GM19035 (cell line): ENCODE measurements around the gene ZNF75A.
A peak's percentile ranks its signal among the peaks of the same experiment; 100 is the strongest.
"Not testable (repeated sequence)": the region's sequence is repeated elsewhere in the genome, so short reads cannot be mapped to it uniquely, and the experiment has no call there.

ENCODE experiments used
- ATAC-seq: cut with Tn5 transposase; IDR thresholded peaks from one replicate; pipeline ENCODE4 v1.9.1; 2021; ENCODE audit not compliant: unreplicated experiment

Gene ZNF75A

DNA sequence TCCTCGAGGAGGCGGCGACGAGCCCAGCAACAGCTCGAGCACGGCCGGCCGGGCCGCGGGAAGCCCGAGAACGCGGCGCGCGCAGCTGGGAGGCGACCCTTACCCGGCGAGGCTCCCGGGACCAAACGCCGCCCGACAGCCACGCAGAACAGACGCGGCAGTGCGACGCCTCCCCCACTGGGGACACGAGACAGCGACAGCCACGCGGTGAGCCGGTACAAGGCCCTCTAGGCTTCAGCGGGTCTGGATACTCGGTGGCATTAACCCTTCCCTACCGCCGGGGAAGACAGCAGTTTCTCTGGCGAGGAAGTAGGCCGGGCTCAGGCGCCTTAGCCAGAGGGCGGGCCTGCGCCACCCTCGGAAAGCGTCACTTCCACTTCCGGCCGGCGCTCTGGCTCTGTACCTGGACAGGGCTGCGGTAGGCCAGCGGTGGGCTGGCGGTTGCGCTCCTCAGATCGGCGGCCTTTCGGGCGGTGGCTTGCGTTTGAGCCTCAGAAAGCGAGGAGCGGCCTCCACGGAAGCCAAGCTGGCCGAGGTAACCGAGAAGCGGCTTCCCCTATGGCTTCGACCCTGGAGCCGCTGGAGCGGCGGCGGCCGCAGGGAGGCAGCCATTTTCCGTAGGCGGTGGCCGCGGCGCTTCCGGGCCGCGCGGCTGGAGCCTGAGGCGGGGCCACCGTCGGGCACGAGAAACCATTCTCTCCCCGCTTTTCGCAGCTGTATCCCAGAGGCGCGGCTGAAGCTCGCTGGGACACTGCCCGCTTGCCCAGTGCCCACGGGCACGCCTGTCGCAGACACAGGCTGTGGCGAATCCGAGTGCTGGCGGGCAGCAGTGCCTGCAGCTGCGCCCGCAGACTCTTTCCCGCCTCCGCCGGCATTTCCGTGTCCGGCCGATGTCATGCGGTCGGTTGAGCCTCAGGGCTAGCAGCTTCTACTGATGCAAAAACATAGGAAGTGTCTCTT is at the start of gene ZNF75A, which contains the start of gene TIGD7:
Gene ZNF75A (plus strand): TSS at position 389 of the 960 bp plus-strand sequence. CDS start 2,932 bp downstream, outside the sequence.
Gene TIGD7 (minus strand): TSS at position 322 of the 960 bp plus-strand sequence. CDS start 4,816 bp downstream, outside the sequence.
- peak; percentile 97 for ATAC-seq

DNA sequence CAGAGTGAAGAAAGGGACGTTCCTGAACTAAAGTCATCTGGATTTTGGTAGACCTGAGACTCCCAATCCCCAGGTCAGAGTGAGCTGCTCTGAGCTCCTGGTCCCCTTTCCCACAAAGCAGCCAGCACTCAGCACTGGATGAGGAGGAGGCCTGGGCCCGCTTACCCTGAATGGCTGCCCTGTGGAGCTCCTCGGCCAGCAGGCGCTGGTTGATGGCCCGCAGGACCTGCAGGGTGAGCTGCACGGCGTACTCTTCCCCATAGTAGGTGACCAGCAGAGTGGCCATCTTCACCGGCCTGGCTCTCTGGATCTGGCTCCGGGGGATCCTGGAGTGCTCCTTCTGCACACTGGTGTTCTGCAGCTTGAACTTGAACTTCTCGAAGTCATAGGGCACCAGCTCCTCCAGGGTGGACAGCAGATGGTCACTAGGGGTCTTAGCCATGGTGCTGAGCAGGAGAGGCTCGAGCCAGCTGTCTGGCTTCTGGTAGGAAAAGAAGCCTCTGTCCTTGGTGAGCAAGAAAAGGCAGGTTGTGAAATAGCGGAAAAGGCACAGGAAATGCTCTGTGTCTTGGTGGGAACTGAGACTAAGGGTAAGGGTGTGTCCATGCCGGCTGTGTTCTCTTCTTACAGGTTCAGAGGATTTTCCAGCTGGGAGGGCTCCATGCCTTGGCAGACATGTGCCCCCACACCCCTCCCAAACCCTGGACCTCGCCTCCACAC is 49.0 kb upstream of the ZNF75A start, which contains the start of gene MEFV:
Gene MEFV (minus strand): TSS at position 488 of the 720 bp plus-strand sequence. CDS start 46 bp downstream, at position 442.
- ATAC-seq, result no peak

DNA sequence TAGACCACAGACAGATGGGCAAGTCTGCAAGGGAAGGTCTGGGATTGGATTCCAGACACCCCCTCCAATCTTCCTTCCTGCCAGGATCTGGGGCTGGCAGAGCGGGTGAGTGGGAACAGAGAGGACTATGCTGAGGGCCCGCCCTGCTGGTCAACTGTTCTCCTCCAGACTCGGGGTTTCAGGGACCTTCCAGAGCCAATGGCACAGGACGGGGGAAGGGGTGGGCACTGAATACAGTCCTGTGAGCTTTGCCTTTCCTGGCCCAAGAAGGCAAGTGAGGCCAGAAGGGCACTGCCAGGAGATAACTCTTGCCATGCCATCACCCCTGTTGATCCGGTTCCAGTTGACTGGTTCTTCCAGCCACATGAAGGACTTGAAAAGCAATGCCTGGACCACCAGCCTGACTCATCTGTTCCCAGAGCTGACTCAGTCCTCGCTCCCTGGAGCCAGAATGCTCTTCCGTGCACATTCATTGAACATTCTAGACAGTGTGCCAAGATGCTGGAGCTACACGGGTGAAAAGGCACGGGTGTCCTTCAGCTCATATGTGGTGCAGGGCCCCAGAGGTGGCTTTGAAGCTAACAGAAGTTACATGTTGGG is 48.3 kb upstream of the ZNF75A start:
- ATAC-seq, result no peak

GRCh38 chr16:3259836-3260235 is 45.5 kb upstream of the ZNF75A start:
- no peak for ATAC-seq

DNA sequence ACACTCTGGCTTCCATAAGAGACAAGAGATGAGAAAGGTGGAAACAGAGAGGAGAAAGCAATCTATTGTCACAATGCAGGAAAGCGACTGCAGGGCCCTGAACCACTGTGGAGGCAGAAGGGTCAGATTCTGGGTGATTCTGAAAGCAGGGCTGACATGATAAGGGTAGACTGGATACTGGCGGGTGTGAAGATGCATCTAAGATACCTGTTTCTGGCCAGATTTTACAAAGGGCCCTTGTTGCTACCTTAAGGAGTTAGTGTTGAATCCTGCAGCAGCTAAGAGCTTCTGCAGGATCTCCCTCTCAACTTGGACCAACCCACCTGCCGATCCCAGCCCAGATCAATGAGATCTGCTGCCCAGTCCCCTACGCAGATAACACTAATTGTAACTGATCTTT is 42.8 kb upstream of the ZNF75A start:
- ATAC-seq, result no peak

DNA sequence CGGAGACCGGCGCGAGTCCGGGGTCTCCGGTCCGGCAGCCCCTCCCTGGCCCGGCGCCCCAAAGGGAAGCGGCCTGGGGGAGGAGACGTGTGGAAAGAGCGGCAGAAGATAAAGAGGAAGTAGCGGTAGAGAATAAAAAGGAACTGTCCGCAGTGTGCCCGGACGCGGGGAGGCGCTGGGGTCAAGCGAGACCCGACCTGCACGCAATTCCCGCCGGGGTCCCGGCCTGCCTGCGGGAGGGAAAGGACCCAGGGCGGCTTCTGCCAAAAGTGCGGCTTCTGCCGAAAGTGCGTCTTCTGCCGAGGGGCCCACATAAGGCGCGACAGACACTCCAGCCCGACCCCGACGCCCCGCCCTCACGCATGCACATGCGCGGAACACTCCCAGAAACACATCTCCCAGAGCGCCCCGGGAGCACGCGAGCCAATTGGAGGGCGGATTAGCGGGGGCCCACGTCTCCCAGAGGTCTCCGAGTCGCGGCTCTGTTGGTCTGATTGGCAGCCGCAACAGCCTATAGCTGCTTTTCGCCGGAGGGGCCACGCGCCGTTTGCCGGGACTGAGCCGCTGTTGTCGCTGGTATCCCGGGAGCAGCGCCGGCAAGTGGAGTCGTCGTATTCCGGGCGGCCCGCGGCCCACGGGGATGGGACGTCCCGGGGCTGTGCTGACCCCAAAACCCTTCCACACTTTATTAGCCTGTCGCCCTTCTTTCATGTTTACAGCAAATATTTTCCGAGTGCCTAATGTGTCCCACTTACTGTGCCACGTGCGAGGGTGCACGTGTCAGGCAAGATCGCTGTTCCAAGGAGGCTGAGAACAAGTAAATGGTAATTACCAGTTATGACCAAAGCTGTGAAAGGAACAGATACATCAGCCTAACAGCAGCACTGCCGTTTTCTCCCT is 40.9 kb upstream of the ZNF75A start:
- ATAC-seq, result peak; percentile 88

GRCh38 chr16:3266873-3267537 is 38.3 kb upstream of the ZNF75A start:
- no peak for ATAC-seq

- ATAC-seq, result no peak
These were observed 37.0 kb upstream of the ZNF75A start for GRCh38 chr16:3268294-3268693.

DNA sequence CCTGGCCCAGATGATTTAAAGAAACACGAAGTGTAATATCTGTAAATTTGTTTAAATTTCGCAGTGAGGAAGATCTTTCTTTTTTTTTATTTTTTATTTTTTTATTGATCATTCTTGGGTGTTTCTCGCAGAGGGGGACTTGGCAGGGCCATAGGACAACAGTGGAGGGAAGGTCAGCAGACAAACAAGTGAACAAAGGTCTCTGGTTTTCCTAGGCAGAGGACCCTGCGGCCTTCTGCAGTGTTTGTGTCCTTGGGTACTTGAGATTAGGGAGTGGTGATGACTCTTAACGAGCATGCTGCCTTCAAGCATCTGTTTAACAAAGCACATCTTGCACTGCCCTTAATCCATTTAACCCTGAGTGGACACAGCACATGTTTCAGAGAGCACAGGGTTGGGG is 34.6 kb upstream of the ZNF75A start:
- ATAC-seq, result not testable (repeated sequence)

DNA sequence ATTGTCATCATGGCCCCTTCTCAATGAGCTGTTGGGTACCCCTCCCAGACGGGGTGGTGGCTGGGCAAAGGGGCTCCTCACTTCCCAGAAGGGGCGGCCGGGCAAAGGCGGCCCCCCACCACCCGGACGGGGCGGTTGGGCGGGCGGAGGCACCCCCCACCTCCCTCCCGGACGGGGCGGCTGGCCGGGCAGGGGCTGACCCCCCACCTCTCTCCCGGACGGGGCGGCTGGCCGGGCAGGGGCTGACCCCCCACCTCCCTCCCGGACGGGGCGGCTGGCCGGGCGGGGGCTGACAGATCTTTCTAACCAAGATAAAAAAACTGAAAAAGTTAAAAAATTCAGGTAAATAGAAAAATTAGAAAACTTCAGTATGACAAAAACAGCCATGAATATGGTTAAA is 34.0 kb upstream of the ZNF75A start:
- ATAC-seq, result not testable (repeated sequence)

DNA sequence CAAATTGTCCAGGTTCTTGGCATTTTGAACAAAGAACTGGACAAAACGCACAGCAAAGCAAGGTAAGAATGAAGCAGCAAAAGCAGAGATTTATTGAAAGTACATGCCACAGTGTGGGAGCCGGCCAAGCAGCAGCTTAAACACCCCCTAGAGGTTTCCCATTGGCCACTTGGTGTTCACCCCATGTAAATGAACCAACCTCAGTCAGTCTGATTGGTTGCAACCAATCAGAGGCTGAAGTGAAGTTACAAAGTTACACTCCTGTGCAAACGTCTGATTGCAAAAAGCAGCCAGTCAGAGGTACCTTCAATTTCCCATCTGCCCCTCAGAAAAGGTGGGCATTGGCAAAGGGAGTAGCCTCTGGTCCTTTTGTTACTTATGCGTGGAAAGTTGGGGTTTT is 30.8 kb upstream of the ZNF75A start:
- no peak for ATAC-seq

DNA sequence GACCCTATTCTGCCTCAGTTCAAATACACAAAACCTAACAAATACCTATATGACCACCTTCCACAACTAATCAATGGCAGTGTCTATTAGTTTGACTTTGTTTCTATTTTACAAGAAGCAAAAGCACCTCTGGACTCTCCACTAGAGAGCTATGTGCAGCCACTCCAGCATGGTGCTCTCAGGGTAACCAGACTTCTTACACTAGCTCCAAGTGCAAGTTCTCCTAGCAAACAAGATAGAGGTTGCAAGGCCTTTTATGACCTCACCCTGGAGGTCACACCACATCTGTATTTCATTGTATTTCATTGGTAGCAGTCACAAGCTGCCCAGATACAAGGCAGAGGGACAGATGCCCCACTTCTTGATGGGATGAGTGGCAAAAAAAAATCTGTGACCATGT is 30.4 kb upstream of the ZNF75A start:
- no peak for ATAC-seq

GRCh38 chr16:3276679-3277078 is 28.6 kb upstream of the ZNF75A start:
- ATAC-seq, result no peak

DNA sequence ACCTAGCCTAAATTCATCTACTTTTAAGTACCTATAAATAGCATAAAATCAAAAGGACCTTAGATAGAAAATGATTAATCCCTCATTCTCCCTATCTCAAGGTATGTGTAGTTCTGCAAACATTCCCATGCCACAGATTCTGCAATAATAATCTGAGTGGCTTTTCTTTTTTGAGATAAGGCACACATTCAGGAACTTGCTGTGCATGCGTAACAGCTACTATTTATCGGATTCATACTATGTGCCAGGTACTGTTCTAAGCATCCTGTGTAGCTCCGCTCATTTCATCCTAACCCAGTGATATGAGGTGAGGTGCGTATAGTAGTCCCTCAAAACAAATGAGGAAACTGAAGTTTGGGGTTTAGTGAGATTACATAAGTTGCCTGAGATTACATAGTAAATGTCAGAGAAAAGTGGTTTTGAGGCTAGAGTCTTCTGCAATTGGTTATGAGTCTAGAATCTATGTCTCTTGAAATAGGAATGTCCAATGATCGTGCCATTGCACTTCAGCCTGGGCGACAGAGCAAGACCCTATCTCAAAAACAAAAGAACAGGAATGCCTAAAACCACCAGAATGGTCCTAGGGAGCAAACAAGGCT is 24.0 kb upstream of the ZNF75A start:
- no peak for ATAC-seq

DNA sequence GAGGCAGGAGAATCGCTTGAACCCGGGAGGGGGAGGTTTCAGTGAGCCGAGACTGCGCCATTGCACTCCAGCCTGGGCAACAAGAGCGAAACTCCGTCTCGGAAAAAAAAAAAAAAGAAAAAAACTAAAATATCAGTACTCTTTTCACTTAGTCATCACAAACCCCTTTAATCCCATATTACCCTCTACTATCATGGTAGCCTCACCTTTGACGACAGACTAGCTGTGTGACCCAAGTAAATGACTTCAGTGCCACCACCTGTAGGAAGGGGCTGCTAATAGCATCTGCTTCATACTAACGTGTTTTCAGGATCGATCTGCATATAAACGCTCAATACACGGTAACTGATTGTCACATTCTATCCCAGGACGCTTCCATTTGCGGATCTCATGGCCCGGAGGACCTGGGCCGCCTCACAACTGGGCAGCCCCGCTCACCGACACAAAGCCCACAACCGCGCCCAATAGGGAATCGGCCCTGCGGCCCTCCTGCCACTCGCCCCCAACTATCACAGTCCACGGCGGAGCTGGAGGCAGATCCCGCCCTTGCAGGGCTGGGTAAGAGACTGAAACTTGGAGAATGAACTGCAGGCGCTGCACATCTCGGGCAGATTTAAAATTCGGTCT is 23.1 kb upstream of the ZNF75A start:
- peak; percentile 14 for ATAC-seq

DNA sequence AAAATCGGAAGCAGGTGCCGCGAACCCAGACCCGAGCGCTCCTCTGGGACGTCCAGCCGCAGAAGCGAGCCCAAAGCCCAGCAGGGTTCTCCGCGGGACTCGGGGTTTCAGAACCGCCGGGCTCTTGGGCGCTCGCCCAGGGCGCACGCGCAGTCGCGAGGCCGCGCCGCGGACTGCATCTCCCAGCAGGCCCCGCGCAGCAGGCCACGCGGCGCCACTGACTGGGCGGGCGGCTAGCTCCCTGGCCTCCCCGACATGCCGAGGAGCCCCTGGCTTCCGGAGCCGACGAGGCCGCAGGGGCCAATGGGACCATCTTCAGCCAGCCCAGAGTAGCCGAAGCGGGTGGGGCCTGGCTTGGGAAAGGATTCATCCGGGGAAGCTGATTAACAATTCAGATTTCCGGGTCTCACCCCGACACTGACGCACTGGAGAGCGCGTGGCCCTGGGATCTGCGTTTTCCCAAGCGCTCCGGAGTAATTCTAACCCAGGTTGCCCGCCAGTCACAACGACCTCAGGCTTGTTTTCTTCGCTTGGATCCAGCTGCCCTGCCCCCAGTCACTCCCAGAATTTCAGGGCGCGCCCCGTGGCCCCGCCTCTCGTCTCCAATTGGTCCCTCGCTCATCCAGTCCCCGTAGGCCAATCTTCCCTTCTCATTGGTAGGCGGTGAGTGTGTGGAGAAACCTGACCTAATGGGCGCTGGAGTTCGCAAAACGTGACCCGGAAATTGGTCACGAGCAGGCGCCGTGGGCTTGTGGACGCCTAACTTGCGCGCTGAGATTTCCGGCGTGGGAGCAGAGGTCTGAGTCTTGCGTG is 22.4 kb upstream of the ZNF75A start, which contains the start of gene ZNF263:
Gene ZNF263 (plus strand): TSS at position 762 of the 813 bp plus-strand sequence. CDS start 328 bp downstream, outside the sequence.
- peak; percentile 85 for ATAC-seq

- peak; percentile 5 for ATAC-seq
These were observed 21.5 kb upstream of the ZNF75A start for GRCh38 chr16:3283543-3284447.
